ENCODE measurements around the gene PILRB. TPM values are rescaled to one million over a fixed set of nuclear protein-coding genes. Genes with fewer than 3 reads are reported as not detected.
"Not testable (repeated sequence)": the region's sequence is repeated elsewhere in the genome, so short reads cannot be mapped to it uniquely, and the experiment has no call there.

The PILRB gene
- total RNA-seq, 1 donor from 2014 or later = 40.1 TPM

GRCh38 chr7:100348805-100349204 is 9.1 kb upstream of the PILRB start:
- peaks cover 35% of the 10 kb centered on the region for H3K36me3 Mint-ChIP-seq (ENCODE audit: low read depth, unreplicated experiment)
- peaks cover 6% of the 10 kb centered on the region for H3K4me1 Mint-ChIP-seq (ENCODE audit: unreplicated experiment)
- H3K27me3 Mint-ChIP-seq (ENCODE audit: unreplicated experiment) = peaks cover 7% of the 10 kb centered on the region
- no peak overlapping the region for H3K27ac Mint-ChIP-seq (ENCODE audit: unreplicated experiment)
- DNase-seq (ENCODE audit: low spot score) = no peak
- H3K4me3 Mint-ChIP-seq (ENCODE audit: unreplicated experiment) = no peak overlapping the region
- TF ChIP-seq, protein P1, sequence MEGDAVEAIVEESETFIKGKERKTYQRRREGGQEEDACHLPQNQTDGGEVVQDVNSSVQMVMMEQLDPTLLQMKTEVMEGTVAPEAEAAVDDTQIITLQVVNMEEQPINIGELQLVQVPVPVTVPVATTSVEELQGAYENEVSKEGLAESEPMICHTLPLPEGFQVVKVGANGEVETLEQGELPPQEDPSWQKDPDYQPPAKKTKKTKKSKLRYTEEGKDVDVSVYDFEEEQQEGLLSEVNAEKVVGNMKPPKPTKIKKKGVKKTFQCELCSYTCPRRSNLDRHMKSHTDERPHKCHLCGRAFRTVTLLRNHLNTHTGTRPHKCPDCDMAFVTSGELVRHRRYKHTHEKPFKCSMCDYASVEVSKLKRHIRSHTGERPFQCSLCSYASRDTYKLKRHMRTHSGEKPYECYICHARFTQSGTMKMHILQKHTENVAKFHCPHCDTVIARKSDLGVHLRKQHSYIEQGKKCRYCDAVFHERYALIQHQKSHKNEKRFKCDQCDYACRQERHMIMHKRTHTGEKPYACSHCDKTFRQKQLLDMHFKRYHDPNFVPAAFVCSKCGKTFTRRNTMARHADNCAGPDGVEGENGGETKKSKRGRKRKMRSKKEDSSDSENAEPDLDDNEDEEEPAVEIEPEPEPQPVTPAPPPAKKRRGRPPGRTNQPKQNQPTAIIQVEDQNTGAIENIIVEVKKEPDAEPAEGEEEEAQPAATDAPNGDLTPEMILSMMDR (IDR thresholded peaks at IDR 0.05; ENCODE audit: unreplicated experiment) = no peak
- H3K9me3 Mint-ChIP-seq (ENCODE audit: unreplicated experiment) = no peaks in the 10 kb centered on the region

GRCh38 chr7:100349757-100350156 is 8.2 kb upstream of the PILRB start:
- Mint-ChIP-seq H3K4me1 (ENCODE audit: unreplicated experiment) (peaks cover 6% of the 10 kb centered on the region), H3K27me3 (ENCODE audit: unreplicated experiment) (peaks cover 7% of the 10 kb centered on the region), H3K36me3 (ENCODE audit: low read depth, unreplicated experiment) (peaks cover 36% of the 10 kb centered on the region), H3K4me3 (ENCODE audit: unreplicated experiment) (peak overlapping the region; percentile 47), H3K9me3 (ENCODE audit: unreplicated experiment) (no peaks in the 10 kb centered on the region), H3K27ac (ENCODE audit: unreplicated experiment) (no peak overlapping the region)
- no peak for DNase-seq (ENCODE audit: low spot score)
- TF ChIP-seq, protein P1 (IDR thresholded peaks at IDR 0.05; ENCODE audit: unreplicated experiment) = no peak

- peaks cover 32% of the 10 kb centered on the region for H3K36me3 Mint-ChIP-seq (ENCODE audit: low read depth, unreplicated experiment)
- DNase-seq (ENCODE audit: low spot score) = no peak
- H3K9me3 Mint-ChIP-seq (ENCODE audit: unreplicated experiment) = no peaks in the 10 kb centered on the region
- TF ChIP-seq, protein P1 (IDR thresholded peaks at IDR 0.05; ENCODE audit: unreplicated experiment) = no peak
- no peak overlapping the region for H3K27ac Mint-ChIP-seq (ENCODE audit: unreplicated experiment)
- peak overlapping the region; percentile 31 for H3K4me3 Mint-ChIP-seq (ENCODE audit: unreplicated experiment)
- H3K4me1 Mint-ChIP-seq (ENCODE audit: unreplicated experiment) = peaks cover 6% of the 10 kb centered on the region
- H3K27me3 Mint-ChIP-seq (ENCODE audit: unreplicated experiment) = peaks cover 10% of the 10 kb centered on the region
Observed at GRCh38 chr7:100351657-100352058, 6.3 kb upstream of the PILRB start.

DNA sequence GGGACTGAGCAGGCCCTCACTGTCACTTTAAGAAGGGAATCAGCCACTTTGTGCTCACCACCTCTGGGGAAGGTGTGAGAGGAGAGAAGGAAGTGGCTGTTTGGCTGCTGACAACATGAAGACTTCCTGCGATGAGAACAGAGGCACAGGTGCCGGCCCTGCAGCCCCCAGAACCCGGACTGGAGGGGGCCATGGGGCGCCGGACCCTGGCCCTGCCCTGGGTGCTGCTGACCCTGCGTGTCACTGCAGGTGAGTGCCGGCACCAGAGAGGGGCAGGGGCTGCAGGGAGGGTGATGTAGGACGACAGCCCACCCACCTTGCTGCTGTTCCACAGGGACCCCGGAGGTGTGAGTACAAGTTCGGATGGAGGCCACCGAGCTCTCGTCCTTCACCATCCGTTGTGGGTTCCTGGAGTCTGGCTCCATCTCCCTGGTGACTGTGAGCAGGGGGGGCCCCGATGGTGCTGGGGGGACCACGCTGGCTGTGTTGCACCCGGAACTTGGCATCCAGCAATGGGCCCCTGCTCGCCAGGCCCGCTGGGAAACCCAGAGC is 5.6 kb upstream of the PILRB start:
- not testable (repeated sequence) for H3K27me3 Mint-ChIP-seq (ENCODE audit: unreplicated experiment); H3K27ac Mint-ChIP-seq (ENCODE audit: unreplicated experiment); H3K9me3 Mint-ChIP-seq (ENCODE audit: unreplicated experiment); DNase-seq (ENCODE audit: low spot score); H3K4me1 Mint-ChIP-seq (ENCODE audit: unreplicated experiment); H3K4me3 Mint-ChIP-seq (ENCODE audit: unreplicated experiment)
- peaks cover 30% of the 10 kb centered on the region for H3K36me3 Mint-ChIP-seq (ENCODE audit: low read depth, unreplicated experiment)

- no peak overlapping the region for H3K4me3 Mint-ChIP-seq (ENCODE audit: unreplicated experiment)
- H3K27me3 Mint-ChIP-seq (ENCODE audit: unreplicated experiment) = peaks cover 10% of the 10 kb centered on the region
- no peaks in the 10 kb centered on the region for H3K9me3 Mint-ChIP-seq (ENCODE audit: unreplicated experiment)
- no peak for DNase-seq (ENCODE audit: low spot score)
- TF ChIP-seq, protein P1 (IDR thresholded peaks at IDR 0.05; ENCODE audit: unreplicated experiment) = no peak
- peaks cover 31% of the 10 kb centered on the region for H3K36me3 Mint-ChIP-seq (ENCODE audit: low read depth, unreplicated experiment)
- H3K4me1 Mint-ChIP-seq (ENCODE audit: unreplicated experiment) = peaks cover 6% of the 10 kb centered on the region
- no peak overlapping the region for H3K27ac Mint-ChIP-seq (ENCODE audit: unreplicated experiment)
Observed at GRCh38 chr7:100352984-100353684, 4.8 kb upstream of the PILRB start.
